Measurements from ENCODE around the gene LTA. TPM values are rescaled to one million over a fixed set of nuclear protein-coding genes. Genes with fewer than 3 reads are reported as not detected.
A peak's percentile ranks its signal among the peaks of the same experiment; 100 is the strongest.

LTA gene
- total RNA-seq, 2 donors from 2014 or later = not detected

DNA sequence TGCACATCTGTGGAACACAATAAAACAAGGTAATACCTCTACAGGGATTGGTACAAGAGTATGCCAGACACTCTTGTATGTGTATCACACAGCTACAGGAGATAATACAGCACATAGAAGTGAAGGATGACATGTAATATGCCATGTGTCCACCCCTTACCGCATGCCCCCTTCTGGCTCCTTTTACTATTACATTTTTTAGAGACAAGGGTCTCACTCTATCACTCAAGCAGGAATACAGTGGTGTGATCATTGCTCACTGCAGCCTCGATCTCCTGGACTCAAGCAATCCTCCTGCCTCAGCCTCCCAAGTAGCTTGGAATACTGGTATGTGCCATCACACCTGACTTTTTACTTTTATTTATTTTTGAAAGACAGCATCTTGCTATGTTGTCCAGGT, 24.9 kb downstream of the LTA start:
- Histone ChIP-seq H3K4me3 (no peak overlapping the region), H3K9me3 (no peaks in the 10 kb centered on the region), H3K27ac (no peak overlapping the region), H3K4me1 (ENCODE audit: control insufficient read depth in 1 of 2, low read depth in 2 of 2) (no peaks in the 10 kb centered on the region), H3K27me3 (replicated peaks; ENCODE audit: insufficient read depth) (no peaks in the 10 kb centered on the region), H3K36me3 (no peaks in the 10 kb centered on the region)
- DNase-seq (ENCODE audit: low spot score) = no peak
- TF ChIP-seq, protein P1, sequence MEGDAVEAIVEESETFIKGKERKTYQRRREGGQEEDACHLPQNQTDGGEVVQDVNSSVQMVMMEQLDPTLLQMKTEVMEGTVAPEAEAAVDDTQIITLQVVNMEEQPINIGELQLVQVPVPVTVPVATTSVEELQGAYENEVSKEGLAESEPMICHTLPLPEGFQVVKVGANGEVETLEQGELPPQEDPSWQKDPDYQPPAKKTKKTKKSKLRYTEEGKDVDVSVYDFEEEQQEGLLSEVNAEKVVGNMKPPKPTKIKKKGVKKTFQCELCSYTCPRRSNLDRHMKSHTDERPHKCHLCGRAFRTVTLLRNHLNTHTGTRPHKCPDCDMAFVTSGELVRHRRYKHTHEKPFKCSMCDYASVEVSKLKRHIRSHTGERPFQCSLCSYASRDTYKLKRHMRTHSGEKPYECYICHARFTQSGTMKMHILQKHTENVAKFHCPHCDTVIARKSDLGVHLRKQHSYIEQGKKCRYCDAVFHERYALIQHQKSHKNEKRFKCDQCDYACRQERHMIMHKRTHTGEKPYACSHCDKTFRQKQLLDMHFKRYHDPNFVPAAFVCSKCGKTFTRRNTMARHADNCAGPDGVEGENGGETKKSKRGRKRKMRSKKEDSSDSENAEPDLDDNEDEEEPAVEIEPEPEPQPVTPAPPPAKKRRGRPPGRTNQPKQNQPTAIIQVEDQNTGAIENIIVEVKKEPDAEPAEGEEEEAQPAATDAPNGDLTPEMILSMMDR (IDR thresholded peaks at IDR 0.05) = peak; percentile 24
- no peak for ATAC-seq (ENCODE audit: insufficient number of reproducible peaks, low FRiP score, low read depth)

DNA sequence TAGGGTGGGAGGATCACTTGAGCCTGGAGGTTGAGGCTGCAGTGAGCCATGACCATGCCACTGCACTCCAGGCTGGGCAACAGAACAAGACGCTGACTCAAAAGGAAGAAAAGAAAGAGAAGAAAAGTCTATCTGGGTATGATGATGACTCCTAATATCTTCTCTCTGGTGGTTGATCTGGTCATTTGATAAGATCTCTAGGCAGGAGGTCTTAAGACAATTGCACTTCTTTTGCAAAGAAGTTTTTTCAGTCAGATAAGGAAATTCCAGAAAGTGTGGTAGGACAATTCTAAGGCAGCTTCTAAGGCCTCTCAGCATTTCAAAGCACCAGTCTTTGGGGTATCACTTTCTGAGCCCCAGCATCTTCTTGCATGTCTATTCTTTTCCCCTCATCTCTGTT, 35.2 kb downstream of the LTA start:
- H3K27me3 ChIP-seq (replicated peaks; ENCODE audit: insufficient read depth) = no peaks in the 10 kb centered on the region
- no peaks in the 10 kb centered on the region for H3K9me3 ChIP-seq
- no peak for DNase-seq (ENCODE audit: low spot score)
- TF ChIP-seq, protein P1 (IDR thresholded peaks at IDR 0.05) = no peak
- no peak overlapping the region for H3K4me3 ChIP-seq
- H3K36me3 ChIP-seq = no peaks in the 10 kb centered on the region
- no peaks in the 10 kb centered on the region for H3K4me1 ChIP-seq (ENCODE audit: control insufficient read depth in 1 of 2, low read depth in 2 of 2)
- no peak for ATAC-seq (ENCODE audit: insufficient number of reproducible peaks, low FRiP score, low read depth)
- H3K27ac ChIP-seq = no peak overlapping the region

DNA sequence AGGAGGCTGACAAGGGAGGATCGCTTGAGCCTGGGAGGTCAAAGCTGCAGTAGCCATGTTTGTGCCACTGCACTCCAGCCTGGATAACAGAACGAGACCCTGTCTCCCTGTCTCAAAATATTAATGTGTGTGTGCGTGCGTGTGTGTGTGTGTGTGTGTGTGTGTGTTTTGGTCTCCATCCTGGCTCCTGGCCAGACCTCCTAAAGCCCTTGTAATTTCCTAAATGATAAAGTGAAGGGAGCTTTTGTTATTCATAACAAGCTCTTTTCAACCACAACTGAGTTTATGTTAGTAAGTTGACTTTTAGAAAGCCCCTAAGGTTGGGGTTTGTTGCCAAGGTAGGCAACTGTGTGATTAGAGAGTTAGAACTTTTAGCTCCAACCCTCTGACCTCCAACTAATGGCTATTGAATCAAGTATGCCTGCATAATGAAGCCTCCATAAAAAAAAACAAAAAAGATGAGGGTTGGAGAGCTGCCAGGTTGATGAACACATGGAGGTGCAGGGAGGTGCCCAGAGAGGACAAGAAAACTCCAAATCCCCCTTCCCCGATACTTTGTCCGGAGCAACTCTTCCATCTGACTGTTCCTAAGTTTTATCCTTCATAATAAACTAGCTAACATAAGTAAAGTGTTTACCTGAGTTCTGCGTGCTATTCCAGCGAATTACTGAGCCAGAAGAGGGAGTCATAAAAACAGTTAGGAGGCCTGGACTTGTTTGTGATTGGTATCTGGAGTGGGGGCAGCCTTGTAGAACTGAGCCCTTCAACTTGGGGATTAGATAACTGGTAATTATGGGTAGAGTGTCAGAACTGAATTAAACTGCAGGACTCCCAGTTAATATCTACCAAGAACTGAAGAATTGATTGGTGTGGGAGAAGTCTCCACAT, 37.7 kb downstream of the LTA start:
- TF ChIP-seq, protein P1 (IDR thresholded peaks at IDR 0.05) = no peak
- H3K4me1 ChIP-seq (ENCODE audit: control insufficient read depth in 1 of 2, low read depth in 2 of 2) = no peaks in the 10 kb centered on the region
- no peak overlapping the region for H3K27ac ChIP-seq
- no peak for ATAC-seq (ENCODE audit: insufficient number of reproducible peaks, low FRiP score, low read depth)
- H3K4me3 ChIP-seq = no peak overlapping the region
- no peak for DNase-seq (ENCODE audit: low spot score)
- H3K9me3 ChIP-seq = no peaks in the 10 kb centered on the region
- no peaks in the 10 kb centered on the region for H3K36me3 ChIP-seq
- no peaks in the 10 kb centered on the region for H3K27me3 ChIP-seq (replicated peaks; ENCODE audit: insufficient read depth)

DNA sequence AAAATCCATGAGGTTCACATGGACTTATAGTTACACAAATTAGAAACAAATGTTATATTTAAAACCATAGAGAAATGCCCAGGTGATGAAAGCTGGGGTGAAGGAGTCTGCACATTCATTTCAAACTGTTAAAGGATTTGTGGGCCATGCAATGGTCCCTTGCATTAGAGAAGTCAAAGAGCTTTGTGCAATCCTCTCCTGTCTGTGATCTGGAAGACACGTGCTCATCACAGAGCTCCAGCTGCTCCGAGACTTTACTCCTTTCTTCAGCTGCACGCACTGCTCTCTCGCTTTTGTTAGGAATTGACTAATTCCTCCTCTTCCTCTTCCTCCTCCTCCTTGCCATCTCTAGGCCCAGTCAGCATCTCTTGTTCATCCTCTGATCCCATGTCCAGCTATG, 38.9 kb downstream of the LTA start:
- ATAC-seq (ENCODE audit: insufficient number of reproducible peaks, low FRiP score, low read depth) (no peak), DNase-seq (ENCODE audit: low spot score) (no peak)
- H3K4me1 ChIP-seq (ENCODE audit: control insufficient read depth in 1 of 2, low read depth in 2 of 2) = no peaks in the 10 kb centered on the region
- no peaks in the 10 kb centered on the region for H3K27me3 ChIP-seq (replicated peaks; ENCODE audit: insufficient read depth)
- TF ChIP-seq, protein P1 (IDR thresholded peaks at IDR 0.05) = no peak
- no peak overlapping the region for H3K27ac ChIP-seq
- H3K9me3 ChIP-seq = no peaks in the 10 kb centered on the region
- no peak overlapping the region for H3K4me3 ChIP-seq
- no peaks in the 10 kb centered on the region for H3K36me3 ChIP-seq

DNA sequence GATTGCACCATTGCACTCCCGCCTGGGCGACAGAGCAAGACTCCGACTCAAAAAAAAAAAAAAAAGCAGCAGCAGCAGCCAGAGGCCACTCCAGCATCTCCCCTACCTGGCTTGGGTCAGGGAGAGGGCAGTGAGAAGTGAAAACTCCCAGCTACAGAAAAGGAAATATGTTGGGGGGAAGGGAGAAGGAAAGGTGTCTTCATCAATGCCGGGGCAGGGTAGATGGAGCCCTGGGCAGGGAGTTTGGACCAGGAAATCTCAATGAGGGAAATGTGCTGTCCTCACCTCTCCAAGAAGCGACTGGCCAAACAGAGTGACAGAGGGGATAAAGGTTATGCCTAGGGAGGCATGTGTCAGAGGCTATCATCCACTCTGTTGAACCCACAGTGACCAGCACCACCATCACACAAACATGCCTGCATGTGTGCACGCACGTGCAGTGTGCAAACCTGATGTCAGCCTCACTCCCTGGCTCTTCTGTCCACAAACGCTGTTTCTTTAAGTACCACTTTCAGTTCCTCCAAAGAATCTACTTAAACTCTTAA, 42.1 kb downstream of the LTA start:
- H3K36me3 ChIP-seq = no peaks in the 10 kb centered on the region
- H3K4me3 ChIP-seq = no peak overlapping the region
- H3K4me1 ChIP-seq (ENCODE audit: control insufficient read depth in 1 of 2, low read depth in 2 of 2) = no peaks in the 10 kb centered on the region
- DNase-seq (ENCODE audit: low spot score) = no peak
- H3K27me3 ChIP-seq (replicated peaks; ENCODE audit: insufficient read depth) = no peaks in the 10 kb centered on the region
- no peak for ATAC-seq (ENCODE audit: insufficient number of reproducible peaks, low FRiP score, low read depth)
- TF ChIP-seq, protein P1 (IDR thresholded peaks at IDR 0.05) = no peak
- H3K27ac ChIP-seq = no peak overlapping the region
- no peaks in the 10 kb centered on the region for H3K9me3 ChIP-seq

All from thoracic aorta (tissue), 2 donors.